ENCODE data around the gene ADSL. TPM values are rescaled to one million over a fixed set of nuclear protein-coding genes. Genes with fewer than 3 reads are reported as not detected.

The ADSL gene
- total and polyA plus RNA-seq, 10 donors: 39.1 to 77.7 (median 51.7) TPM

DNA sequence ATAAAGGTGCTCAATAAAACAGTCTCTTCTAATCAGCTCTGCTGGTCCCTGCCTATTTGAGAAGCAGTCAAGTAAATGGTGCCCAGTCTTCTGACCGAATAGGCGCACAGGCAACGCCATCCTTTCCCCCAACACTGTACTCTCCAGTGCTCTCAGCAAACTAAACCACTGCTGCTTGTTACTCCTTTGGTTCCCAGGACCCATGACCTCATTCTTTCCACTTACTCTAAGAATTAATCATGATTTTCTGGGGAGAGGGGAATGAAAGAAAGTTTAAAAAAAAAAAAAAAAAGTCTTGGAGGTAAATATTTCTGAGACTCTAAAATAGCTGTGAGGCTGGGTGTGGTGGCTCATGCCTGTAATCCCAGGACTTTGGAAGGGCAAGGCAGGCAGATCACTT, 87.8 kb downstream of the ADSL start:
- WGBS, 5 donors: 87 to 98% (median 95%) methylated on average over 3 of the region's 3 CpGs
- intact Hi-C loops (cut with DNase I; ENCODE audit: low total_unique reads): no loop called here
- no peak for DNase-seq
- Histone ChIP-seq H3K36me3 (peaks cover 0 to 64% (median 36%) of the 10 kb centered on the region in 6 donors), H3K27ac (peak overlapping the region in 6 of 8 donors; percentile 11 to 81 (median 60)), H3K27me3 (replicated peaks in 1 of 7) (no peaks in the 10 kb centered on the region), H3K4me1 (peaks cover 32 to 87% (median 79%) of the 10 kb centered on the region in 6 donors), H3K4me3 (no peak overlapping the region), H3K9me3 (no peaks in the 10 kb centered on the region)
- no peak for TF ChIP-seq POLR2A (IDR thresholded peaks at IDR 0.05)
- no peak for TF ChIP-seq POLR2AphosphoS5 (IDR thresholded peaks at IDR 0.05)
- TF ChIP-seq, protein P1, sequence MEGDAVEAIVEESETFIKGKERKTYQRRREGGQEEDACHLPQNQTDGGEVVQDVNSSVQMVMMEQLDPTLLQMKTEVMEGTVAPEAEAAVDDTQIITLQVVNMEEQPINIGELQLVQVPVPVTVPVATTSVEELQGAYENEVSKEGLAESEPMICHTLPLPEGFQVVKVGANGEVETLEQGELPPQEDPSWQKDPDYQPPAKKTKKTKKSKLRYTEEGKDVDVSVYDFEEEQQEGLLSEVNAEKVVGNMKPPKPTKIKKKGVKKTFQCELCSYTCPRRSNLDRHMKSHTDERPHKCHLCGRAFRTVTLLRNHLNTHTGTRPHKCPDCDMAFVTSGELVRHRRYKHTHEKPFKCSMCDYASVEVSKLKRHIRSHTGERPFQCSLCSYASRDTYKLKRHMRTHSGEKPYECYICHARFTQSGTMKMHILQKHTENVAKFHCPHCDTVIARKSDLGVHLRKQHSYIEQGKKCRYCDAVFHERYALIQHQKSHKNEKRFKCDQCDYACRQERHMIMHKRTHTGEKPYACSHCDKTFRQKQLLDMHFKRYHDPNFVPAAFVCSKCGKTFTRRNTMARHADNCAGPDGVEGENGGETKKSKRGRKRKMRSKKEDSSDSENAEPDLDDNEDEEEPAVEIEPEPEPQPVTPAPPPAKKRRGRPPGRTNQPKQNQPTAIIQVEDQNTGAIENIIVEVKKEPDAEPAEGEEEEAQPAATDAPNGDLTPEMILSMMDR (IDR thresholded peaks at IDR 0.05 in 8 of 11, conservative IDR thresholded peaks at IDR 0.05 in 3 of 11): no peak

- Histone ChIP-seq H3K4me1 (peaks cover 32 to 86% (median 75%) of the 10 kb centered on the region in 6 donors), H3K36me3 (peaks cover 0 to 60% (median 29%) of the 10 kb centered on the region in 6 donors), H3K27me3 (replicated peaks in 1 of 7) (no peaks in the 10 kb centered on the region), H3K4me3 (no peak overlapping the region), H3K27ac (peak overlapping the region in 6 of 8 donors; percentile 16 to 81 (median 77)), H3K9me3 (no peaks in the 10 kb centered on the region)
- DNase-seq: no peak
- TF ChIP-seq, protein P1 (IDR thresholded peaks at IDR 0.05 in 8 of 11, conservative IDR thresholded peaks at IDR 0.05 in 3 of 11): no peak
- TF ChIP-seq POLR2AphosphoS5 (IDR thresholded peaks at IDR 0.05) (no peak), POLR2A (IDR thresholded peaks at IDR 0.05) (no peak)
- intact Hi-C loops (cut with DNase I; ENCODE audit: low total_unique reads): loop anchor here (5.0 kb wide), 1 partner anchor 208 kb away; no protein-coding TSS in a partner anchor
- WGBS, 5 donors: 67 to 83% (median 75%) methylated on average over 5 of the region's 5 CpGs
Observed at GRCh38 chr22:40434745-40435144, 88.4 kb downstream of the ADSL start.

GRCh38 chr22:40436505-40437431, 90.5 kb downstream of the ADSL start:
- TF ChIP-seq POLR2AphosphoS5 (IDR thresholded peaks at IDR 0.05) (peak in 1 of 3 donors; percentile 18), POLR2A (IDR thresholded peaks at IDR 0.05) (no peak)
- TF ChIP-seq, protein P1 (IDR thresholded peaks at IDR 0.05 in 8 of 11, conservative IDR thresholded peaks at IDR 0.05 in 3 of 11): peak; percentile 26 to 80 (median 66)
- Histone ChIP-seq H3K4me3 (peak overlapping the region in 4 of 8 donors; percentile 11 to 45 (median 20)), H3K27me3 (replicated peaks in 1 of 7) (no peaks in the 10 kb centered on the region), H3K4me1 (peaks cover 37 to 100% (median 88%) of the 10 kb centered on the region in 6 donors), H3K9me3 (no peaks in the 10 kb centered on the region), H3K27ac (peak overlapping the region; percentile 58 to 81 (median 76)), H3K36me3 (peaks cover 0 to 59% (median 18%) of the 10 kb centered on the region in 6 donors)
- intact Hi-C loops (cut with DNase I; ENCODE audit: low total_unique reads): loop anchor here (5.0 kb wide), 1 partner anchor 206 kb away; no protein-coding TSS in a partner anchor
- DNase-seq: no peak
- WGBS, 5 donors: 14 to 21% (median 17%) methylated on average over 12 of the region's 12 CpGs

Other genes starting within 250 kb of the ADSL start
- gene TNRC6B, start 168.6 kb upstream of the ADSL start, total RNA-seq: 100 to 1,000 TPM in 4 of 7 donors, 10 to 100 TPM in 3; 85.1 to 221 (median 103) TPM
- 10 to 100 TPM in 1 of 3 donors, 1 to 10 TPM in 2; 1.2 to 17.7 (median 1.7) TPM for gene TNRC6B, start 168.6 kb upstream of the ADSL start, polyA plus RNA-seq
- 10 to 100 TPM; 56.3 to 99.3 (median 88.2) TPM for gene SGSM3, start 24.1 kb downstream of the ADSL start, total RNA-seq
- gene SGSM3, start 24.1 kb downstream of the ADSL start, polyA plus RNA-seq: 100 to 1,000 TPM; 100 to 176 (median 161) TPM

All from spleen (tissue), 11 donors.